HCT116 (cell line): ENCODE measurements around the gene IGSF5. TPM values are rescaled to one million over a fixed set of nuclear protein-coding genes. Genes with fewer than 3 reads are reported as not detected.

Experiments
- ATAC-seq: fragments of 200-7000 bp; cut with Tn5 transposase; 2 replicates; pipeline ENCODE4 v1.9.1; 2020; ENCODE audit warnings: mild to moderate bottlenecking, moderate library complexity
- BruUV-seq: library from RNA; stranded (reverse); fragments of 400-500 nt; replicated peaks from 2 replicates; lab custom pipeline; 2021; lab: Mats Ljungman, UMichigan
- CTCF ChIA-PET: fragments of 300-600 bp; sonication (Branson Sonifier 250); formaldehyde crosslinking; loops from one replicate; lab custom pipeline; 2021; ENCODE audit warnings: antibody characterized with exemption; lab: Charles Lee
- POLR2A ChIA-PET: fragments of 300-600, 350-600 bp; sonication (Branson Sonifier 250); formaldehyde crosslinking; loops from one replicate; lab custom pipeline; 2021; ENCODE audit warnings: antibody characterized with exemption; lab: Charles Lee
- RAD21 ChIA-PET, 2 experiments: fragments of 300-600 bp; sonication (Branson Sonifier 250); formaldehyde crosslinking; loops; one replicate each; lab custom pipeline; 2023; ENCODE audit warnings: low total read pairs in 2 of 2; ENCODE audit not compliant: uncharacterized antibody in 2 of 2, unreplicated experiment in 2 of 2, low non-redundant PET in 1 of 2; lab: Charles Lee
- DNase-seq: peaks from one replicate; pipeline ENCODE4 v3.0.0-alpha.2; 2010; ENCODE audit warnings: low read depth, low spot score
- H2AFZ ChIP-seq: fragments of 200-600 bp; shearing (Covaris generic), sonication (generic); 2 replicates; pipeline ENCODE4 v1.6.1; 2017; ENCODE audit warnings: low read depth, mixed run types, mixed read lengths, antibody characterized with exemption, low read length; ENCODE audit not compliant: poor library complexity, severe bottlenecking
- H3K27ac ChIP-seq: 2 replicates; pipeline ENCODE4 v1.5.1; 2012; ENCODE audit warnings: low read depth, low read length
- H3K27me3 ChIP-seq: fragments of 200-600 bp; sonication (generic); 2 replicates; pipeline ENCODE4 v1.6.1; 2016; ENCODE audit warnings: mixed run types, low read length, mixed read lengths; ENCODE audit not compliant: insufficient read depth
- H3K36me3 ChIP-seq, 2 experiments: fragments of 200-500 bp in 1 of 2; fragments of 200-600 bp in 1 of 2; sonication (Bioruptor generic) in 1 of 2; sonication (generic) in 1 of 2; 2 replicates each; pipeline versions ENCODE4 v1.5.1 to v1.6.1; 2014 to 2016; ENCODE audit warnings: low read length in 2 of 2, inconsistent platforms in 1 of 2, mixed read lengths in 1 of 2, mixed run types in 1 of 2; ENCODE audit not compliant: insufficient read depth in 2 of 2, control insufficient read depth in 1 of 2
- H3K4me1 ChIP-seq, 2 experiments: fragments of 200-600 bp in 1 of 2; sonication (generic) in 1 of 2; 2 replicates each; pipeline versions ENCODE4 v1.5.1 to v1.6.1; 2012 to 2017; ENCODE audit warnings: low read length in 2 of 2, inconsistent platforms in 1 of 2, mild to moderate bottlenecking in 1 of 2, mixed read lengths in 1 of 2, mixed run types in 1 of 2, moderate library complexity in 1 of 2; ENCODE audit not compliant: insufficient read depth in 2 of 2, control insufficient read depth in 1 of 2
- H3K4me2 ChIP-seq: fragments of 200-600 bp; sonication (generic); 2 replicates; pipeline ENCODE4 v1.6.1; 2017; ENCODE audit warnings: mixed run types, low read length, mixed read lengths
- H3K4me3 ChIP-seq, 2 experiments: fragments of 200-600 bp in 1 of 2; sonication (generic) in 1 of 2; replicated peaks in 1 of 2; 2 replicates each; pipeline ENCODE4 v1.5.1; 2011 to 2016; ENCODE audit warnings: low read length in 2 of 2, control low read depth in 1 of 2, low read depth in 1 of 2, mild to moderate bottlenecking in 1 of 2, mixed read lengths in 1 of 2, mixed run types in 1 of 2
- H3K79me2 ChIP-seq: fragments of 200-600 bp; sonication (generic); 2 replicates; pipeline ENCODE4 v1.6.1; 2017; ENCODE audit warnings: mild to moderate bottlenecking, mixed run types, low read length, moderate library complexity, mixed read lengths; ENCODE audit not compliant: insufficient read depth
- H3K9ac ChIP-seq: fragments of 200-600 bp; sonication (generic); 2 replicates; pipeline ENCODE4 v1.6.1; 2016; ENCODE audit warnings: low read length, mixed read lengths
- H3K9me2 ChIP-seq: fragments of 200-600 bp; sonication (generic), shearing (Covaris generic); 2 replicates; pipeline ENCODE4 v1.6.1; 2017; ENCODE audit warnings: mixed run types, mild to moderate bottlenecking, moderate library complexity; ENCODE audit not compliant: insufficient read depth
- H3K9me3 ChIP-seq, 2 experiments: fragments of 200-500 bp in 1 of 2; fragments of 200-600 bp in 1 of 2; sonication (Bioruptor generic) in 1 of 2; sonication (generic) in 1 of 2; 2 replicates each; pipeline ENCODE4 v1.6.1; 2014 to 2017; ENCODE audit warnings: low read length in 2 of 2, mixed read lengths in 2 of 2, inconsistent platforms in 1 of 2, low read depth in 1 of 2, mild to moderate bottlenecking in 1 of 2, mixed run types in 1 of 2, moderate library complexity in 1 of 2; ENCODE audit not compliant: control insufficient read depth in 1 of 2, insufficient read depth in 1 of 2
- H4K20me1 ChIP-seq: fragments of 200-600 bp; sonication (generic), shearing (Covaris generic); 2 replicates; pipeline ENCODE4 v1.6.1; 2017; ENCODE audit warnings: mixed run types, mild to moderate bottlenecking, moderate library complexity; ENCODE audit not compliant: insufficient read depth
- ATF3 ChIP-seq: IDR thresholded peaks from 2 replicates; pipeline ENCODE4 v1.6.1; 2012
- CBX3 ChIP-seq: IDR thresholded peaks from 2 replicates; pipeline ENCODE4 v1.6.1; 2012; ENCODE audit warnings: low read depth
- CTCF ChIP-seq, 3 experiments: fragments of 200-600 bp in 1 of 3; sonication (generic) in 1 of 3; IDR thresholded peaks in 2 of 3; conservative IDR thresholded peaks in 1 of 3; 2 replicates each; pipeline ENCODE4 v1.5.1; 2012 to 2017; ENCODE audit warnings: low read depth in 2 of 3, low read length in 2 of 3, antibody characterized with exemption in 1 of 3, borderline replicate concordance in 1 of 3, control low read depth in 1 of 3, mild to moderate bottlenecking in 1 of 3, mixed read lengths in 1 of 3, mixed run types in 1 of 3, moderate library complexity in 1 of 3; ENCODE audit not compliant: insufficient read depth in 1 of 3
- JUND ChIP-seq: IDR thresholded peaks from 2 replicates; pipeline ENCODE4 v1.6.1; 2012
- POLR2A ChIP-seq: IDR thresholded peaks from 2 replicates; pipeline ENCODE4 v1.7.0; 2011; ENCODE audit warnings: borderline replicate concordance; ENCODE audit not compliant: insufficient read depth, insufficient read length; ENCODE audit errors: extremely low read depth
- POLR2AphosphoS5 ChIP-seq: IDR thresholded peaks from 2 replicates; pipeline ENCODE4 v1.6.1; 2011; ENCODE audit warnings: mild to moderate bottlenecking, low read depth, low read length, moderate library complexity
- REST ChIP-seq: IDR thresholded peaks from 2 replicates; pipeline ENCODE4 v1.6.1; 2012; ENCODE audit warnings: low read depth
- SIN3A ChIP-seq: IDR thresholded peaks from 2 replicates; pipeline ENCODE4 v1.6.1; 2012; ENCODE audit warnings: low read depth
- SP1 ChIP-seq: IDR thresholded peaks from 2 replicates; pipeline ENCODE4 v1.6.1; 2012; ENCODE audit warnings: low read depth
- SRF ChIP-seq: IDR thresholded peaks from 2 replicates; pipeline ENCODE4 v1.6.1; 2012; ENCODE audit warnings: low read depth
- YY1 ChIP-seq: IDR thresholded peaks from 2 replicates; pipeline ENCODE4 v1.6.1; 2011; ENCODE audit warnings: low read length, low read depth, moderate library complexity, mild to moderate bottlenecking; ENCODE audit not compliant: insufficient replicate concordance; ENCODE audit errors: extremely low read depth
- ZBTB33 ChIP-seq: IDR thresholded peaks from 2 replicates; pipeline ENCODE4 v1.6.1; 2011; ENCODE audit warnings: mild to moderate bottlenecking, low read length, moderate library complexity; ENCODE audit not compliant: insufficient replicate concordance; ENCODE audit errors: extremely low read depth
- intact Hi-C: fragments of 100-400 bp; cut with micrococcal nuclease; formaldehyde crosslinking; loops from 2 replicates; pipeline ENCODE4 v1.10.0; 2022
- total RNA-seq: library from RNA; stranded (reverse); gene quantifications from one replicate; pipeline ENCODE4 v1.2.1, GENCODE V29; 2021; ENCODE audit not compliant: unreplicated experiment

Gene IGSF5
- total RNA-seq, 1 experiment from 2014 or later = not detected

GRCh38 chr21:39834543-39834942 is 89.6 kb downstream of the IGSF5 start:
- Histone ChIP-seq H3K4me2 (no peak overlapping the region), H3K9me2 (no peaks in the 10 kb centered on the region), H3K9me3 (no peaks in the 10 kb centered on the region), H4K20me1 (no peaks in the 10 kb centered on the region), H3K36me3 (no peaks in the 10 kb centered on the region), H3K27ac (no peak overlapping the region), H3K27me3 (no peaks in the 10 kb centered on the region), H2AFZ (no peak overlapping the region), H3K79me2 (no peaks in the 10 kb centered on the region), H3K4me3 (no peak overlapping the region), H3K9ac (no peak overlapping the region), H3K4me1 (no peaks in the 10 kb centered on the region)
- ChIA-PET POLR2A (no interaction called here), CTCF (no interaction called here), RAD21 (no interaction called here)
- DNase-seq (no peak), ATAC-seq (no peak)
- intact Hi-C loops = no loop called here
- no TSS peak for BruUV-seq
- TF ChIP-seq SRF = no peak
- no peak for TF ChIP-seq POLR2A
- no peak for TF ChIP-seq YY1
- no peak for TF ChIP-seq ZBTB33

GRCh38 chr21:39837861-39838359 is 92.9 kb downstream of the IGSF5 start:
- H3K27ac ChIP-seq = no peak overlapping the region
- no peak overlapping the region for H3K4me3 ChIP-seq
- no peaks in the 10 kb centered on the region for H3K27me3 ChIP-seq
- H3K4me1 ChIP-seq = no peaks in the 10 kb centered on the region
- no peak overlapping the region for H2AFZ ChIP-seq
- CTCF ChIA-PET = no interaction called here
- no peak overlapping the region for H3K4me2 ChIP-seq
- no peaks in the 10 kb centered on the region for H3K79me2 ChIP-seq
- DNase-seq = no peak
- H3K9me3 ChIP-seq = no peaks in the 10 kb centered on the region
- no peak overlapping the region for H3K9ac ChIP-seq
- intact Hi-C loops = no loop called here
- H3K9me2 ChIP-seq = no peaks in the 10 kb centered on the region
- BruUV-seq = no TSS peak
- ATAC-seq = no peak
- H3K36me3 ChIP-seq = no peaks in the 10 kb centered on the region
- H4K20me1 ChIP-seq = no peaks in the 10 kb centered on the region
- RAD21 ChIA-PET = no interaction called here
- POLR2A ChIA-PET = no interaction called here
- no peak for TF ChIP-seq POLR2A
- no peak for TF ChIP-seq JUND
- no peak for TF ChIP-seq POLR2AphosphoS5
- TF ChIP-seq REST = no peak
- TF ChIP-seq CTCF (IDR thresholded peaks at IDR 0.05 in 2 of 3, conservative IDR thresholded peaks at IDR 0.05 in 1 of 3; ENCODE audit: borderline replicate concordance in 1 of 3, insufficient read depth in 1 of 3, low read depth in 2 of 3, low read length in 2 of 3) = no peak
- no peak for TF ChIP-seq YY1
- no peak for TF ChIP-seq SP1
- no peak for TF ChIP-seq SIN3A
- no peak for TF ChIP-seq ATF3
- no peak for TF ChIP-seq CBX3
- no peak for TF ChIP-seq SRF
